Measurements from ENCODE around the gene MSMP. TPM values are rescaled to one million over a fixed set of nuclear protein-coding genes. Genes with fewer than 3 reads are reported as not detected.

Gene MSMP
- total RNA-seq, 2 experiments from 2014 or later = not detected

- Mint-ChIP-seq H3K4me1 (no peaks in the 10 kb centered on the region), H3K27me3 (no peaks in the 10 kb centered on the region), H3K4me3 (no peak overlapping the region), H3K36me3 (peaks cover 52% of the 10 kb centered on the region), H3K27ac (no peak overlapping the region), H3K9me3 (no peaks in the 10 kb centered on the region)
- POLR2A ChIA-PET = no interaction called here
- DNase-seq = no peak
- ATAC-seq (ENCODE audit: low read depth) = peak; percentile 22
These were observed 48.1 kb downstream of the MSMP start for GRCh38 chr9:35705836-35706430.

- Mint-ChIP-seq H3K27me3 (no peaks in the 10 kb centered on the region), H3K9me3 (no peaks in the 10 kb centered on the region), H3K4me1 (no peaks in the 10 kb centered on the region), H3K4me3 (no peak overlapping the region), H3K36me3 (peaks cover 47% of the 10 kb centered on the region), H3K27ac (no peak overlapping the region)
- POLR2A ChIA-PET = interaction anchor here (1.3 kb wide), 1 partner anchor 9 kb away, joined by 3 read pairs; no protein-coding TSS in a partner anchor
- DNase-seq (no peak), ATAC-seq (ENCODE audit: low read depth) (no peak)
These were observed 48.7 kb downstream of the MSMP start for GRCh38 chr9:35705372-35705771.

- POLR2A ChIA-PET = interaction anchor here (1.3 kb wide), 1 partner anchor 8 kb away, joined by 3 read pairs; no protein-coding TSS in a partner anchor
- DNase-seq (no peak), ATAC-seq (ENCODE audit: low read depth) (no peak)
- Mint-ChIP-seq H3K27me3 (no peaks in the 10 kb centered on the region), H3K9me3 (no peaks in the 10 kb centered on the region), H3K4me3 (no peak overlapping the region), H3K4me1 (no peaks in the 10 kb centered on the region), H3K27ac (no peak overlapping the region), H3K36me3 (peaks cover 41% of the 10 kb centered on the region)
These were observed 50.0 kb downstream of the MSMP start for GRCh38 chr9:35703906-35704672.

Small RNAs within 50 kb of the gene (microRNA-seq; reads per million reads assigned to microRNA genes)
- gene MIR6852 (not detected), gene MIR6853 (not detected)

Other genes starting within 250 kb of the MSMP start
- gene TESK1, start 149.0 kb downstream of the MSMP start, total RNA-seq = 10 to 100 TPM; 42.2 to 42.8 TPM
- gene CD72, start 135.9 kb downstream of the MSMP start, total RNA-seq = 10 to 100 TPM; 15.3 to 18.4 TPM
- gene SIT1, start 103.3 kb downstream of the MSMP start, total RNA-seq = 100 to 1,000 TPM; 174 to 195 TPM
- over 10,000 TPM; 10,447 to 10,452 TPM for gene RMRP, start 96.3 kb downstream of the MSMP start, total RNA-seq
- gene CCDC107, start 96.0 kb downstream of the MSMP start, total RNA-seq = 10 to 100 TPM; 32.7 to 36.3 TPM
- gene ARHGEF39, start 89.1 kb downstream of the MSMP start, total RNA-seq = 10 to 100 TPM; 13.1 to 13.4 TPM
- gene CA9, start 80.3 kb downstream of the MSMP start, total RNA-seq = 1 to 10 TPM in 1 of 2 experiments, under 1 TPM in 1; 0.86 to 1.2 TPM
- 10 to 100 TPM; 35.7 to 36.9 TPM for gene TPM2, start 64.4 kb downstream of the MSMP start, total RNA-seq
- gene TLN1, start 22.1 kb downstream of the MSMP start, total RNA-seq = 100 to 1,000 TPM; 381 to 388 TPM
- gene CREB3, start 21.6 kb downstream of the MSMP start, total RNA-seq = 10 to 100 TPM; 21.1 to 24.1 TPM
- 10 to 100 TPM; 60.1 to 62.2 TPM for gene GBA2, start 5.0 kb downstream of the MSMP start, total RNA-seq
- 10 to 100 TPM; 26.9 to 29.1 TPM for gene RGP1, start 5.0 kb downstream of the MSMP start, total RNA-seq
- gene NPR2, start 37.3 kb upstream of the MSMP start, total RNA-seq = 10 to 100 TPM; 13.5 to 13.7 TPM
- 1 to 10 TPM; 3.4 to 4.6 TPM for gene SPAG8, start 58.0 kb upstream of the MSMP start, total RNA-seq
- 10 to 100 TPM; 54.3 to 56.4 TPM for gene HINT2, start 60.8 kb upstream of the MSMP start, total RNA-seq
- gene FAM221B, start 74.5 kb upstream of the MSMP start, total RNA-seq = not detected
- gene TMEM8B, start 75.0 kb upstream of the MSMP start, total RNA-seq = 1 to 10 TPM; 5.9 to 6.1 TPM
- gene OR13J1, start 116.1 kb upstream of the MSMP start, total RNA-seq = not detected
- not detected for gene HRCT1, start 151.9 kb upstream of the MSMP start, total RNA-seq
- not detected for gene SPAAR, start 155.2 kb upstream of the MSMP start, total RNA-seq
- not detected for gene OR2S2, start 203.9 kb upstream of the MSMP start, total RNA-seq